Hepatocyte (in vitro differentiated cells): Measurements from ENCODE around the gene ST3GAL2. TPM values are rescaled to one million over a fixed set of nuclear protein-coding genes. Genes with fewer than 3 reads are reported as not detected.

Experiments
- DNase-seq: peaks from one replicate; pipeline ENCODE4 v3.0.0-alpha.2; 2016; ENCODE audit warnings: low spot score
- H2AFZ ChIP-seq: fragments of 200-600 bp; sonication (generic); 2 replicates; pipeline ENCODE4 v1.6.0; 2016; ENCODE audit warnings: antibody characterized with exemption, mild to moderate bottlenecking
- H3K27ac ChIP-seq: fragments of 200-600 bp; sonication (generic); 2 replicates; pipeline ENCODE4 v1.5.1; 2016; ENCODE audit warnings: mild to moderate bottlenecking
- H3K27me3 ChIP-seq: fragments of 200-600 bp; sonication (generic); 2 replicates; pipeline ENCODE4 v1.6.1; 2016
- H3K36me3 ChIP-seq: fragments of 200-600 bp; sonication (generic); replicated peaks from 2 replicates; pipeline ENCODE4 v1.5.1; 2016; ENCODE audit warnings: low read depth; ENCODE audit not compliant: insufficient read depth
- H3K4me1 ChIP-seq: fragments of 200-600 bp; sonication (generic); 2 replicates; pipeline ENCODE4 v1.5.1; 2016; ENCODE audit warnings: mild to moderate bottlenecking, moderate library complexity; ENCODE audit not compliant: insufficient read depth
- H3K4me2 ChIP-seq: fragments of 200-600 bp; sonication (generic); 2 replicates; pipeline ENCODE4 v1.6.0; 2016
- H3K4me3 ChIP-seq: fragments of 200-600 bp; sonication (generic); 2 replicates; pipeline ENCODE4 v1.5.1; 2016; ENCODE audit warnings: mild to moderate bottlenecking
- H3K79me2 ChIP-seq: fragments of 200-600 bp; sonication (generic); 2 replicates; pipeline ENCODE4 v1.6.0; 2017; ENCODE audit warnings: mild to moderate bottlenecking
- H3K9me2 ChIP-seq: fragments of 200-600 bp; sonication (generic); replicated peaks from 2 replicates; pipeline ENCODE4 v1.6.0; 2017; ENCODE audit warnings: mild to moderate bottlenecking; ENCODE audit not compliant: insufficient read depth
- H3K9me3 ChIP-seq: fragments of 200-600 bp; sonication (generic); 2 replicates; pipeline ENCODE4 v1.5.1; 2016; ENCODE audit warnings: low read depth, mild to moderate bottlenecking
- H4K20me1 ChIP-seq: fragments of 200-600 bp; sonication (generic); 2 replicates; pipeline ENCODE4 v1.6.0; 2016; ENCODE audit warnings: mild to moderate bottlenecking; ENCODE audit not compliant: insufficient read depth, poor library complexity, severe bottlenecking
- EZH2 ChIP-seq: fragments of 200-600 bp; sonication (generic); IDR thresholded peaks from 2 replicates; pipeline ENCODE4 v1.6.1; 2016; ENCODE audit warnings: antibody characterized with exemption, mild to moderate bottlenecking, borderline replicate concordance
- EZH2phosphoT487 ChIP-seq: fragments of 200-600 bp; sonication (generic); IDR thresholded peaks from one replicate; pipeline ENCODE4 v1.6.1; 2018; ENCODE audit warnings: antibody characterized with exemption, mild to moderate bottlenecking, low read depth, moderate library complexity; ENCODE audit not compliant: unreplicated experiment, severe bottlenecking
- WGBS: methylation state at CpG from one replicate; pipeline ENCODE4 v1.1.6; 2016; ENCODE audit warnings: low lambda C conversion rate; ENCODE audit errors: missing lambda C conversion rate; 5-methylcytosine and 5-hydroxymethylcytosine counted together
- polyA plus RNA-seq: library from polyadenylated mRNA; unstranded; fragments of >200 nt; fragmentation: Nextera tagmentation; extraction: Ambion mirVana; gene quantifications from 2 replicates; pipeline ENCODE4 v1.2.1, GENCODE V29; 2016
- total RNA-seq: library from RNA; depleted of rRNA; stranded (reverse); fragments of >200 nt; gene quantifications from 2 replicates; pipeline ENCODE4 v1.2.3, GENCODE V29; 2014
- TF ChIP-seq, protein P1 (sequence below): fragments of 200-600 bp; sonication (generic); IDR thresholded peaks from 2 replicates; pipeline ENCODE4 v1.5.1; 2016; ENCODE audit warnings: antibody characterized with exemption, mild to moderate bottlenecking; ENCODE audit not compliant: poor library complexity

ST3GAL2 gene
- total and polyA plus RNA-seq, 2 experiments from 2014 or later, result 25.6 to 29.2 TPM

DNA sequence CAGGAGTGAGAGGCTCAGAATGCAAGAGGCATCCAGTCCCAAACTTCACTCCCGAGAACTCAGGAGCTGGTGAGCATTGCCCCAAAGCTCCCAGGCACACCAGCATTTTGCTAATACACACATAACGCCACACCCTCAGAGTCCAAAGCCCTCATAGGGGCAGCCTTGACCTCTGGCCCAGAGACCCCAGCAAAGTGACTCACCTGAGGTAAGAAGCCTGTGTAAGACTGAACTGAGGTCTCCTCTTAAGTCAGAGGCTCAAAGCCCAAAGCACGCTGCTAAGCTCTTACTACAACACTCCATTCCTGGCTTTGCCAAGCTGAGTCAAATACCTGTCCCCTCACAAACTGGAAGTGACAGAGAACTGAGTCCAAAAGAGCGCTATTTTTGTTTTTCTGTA, 16.4 kb downstream of the ST3GAL2 start:
- TF ChIP-seq, protein P1, sequence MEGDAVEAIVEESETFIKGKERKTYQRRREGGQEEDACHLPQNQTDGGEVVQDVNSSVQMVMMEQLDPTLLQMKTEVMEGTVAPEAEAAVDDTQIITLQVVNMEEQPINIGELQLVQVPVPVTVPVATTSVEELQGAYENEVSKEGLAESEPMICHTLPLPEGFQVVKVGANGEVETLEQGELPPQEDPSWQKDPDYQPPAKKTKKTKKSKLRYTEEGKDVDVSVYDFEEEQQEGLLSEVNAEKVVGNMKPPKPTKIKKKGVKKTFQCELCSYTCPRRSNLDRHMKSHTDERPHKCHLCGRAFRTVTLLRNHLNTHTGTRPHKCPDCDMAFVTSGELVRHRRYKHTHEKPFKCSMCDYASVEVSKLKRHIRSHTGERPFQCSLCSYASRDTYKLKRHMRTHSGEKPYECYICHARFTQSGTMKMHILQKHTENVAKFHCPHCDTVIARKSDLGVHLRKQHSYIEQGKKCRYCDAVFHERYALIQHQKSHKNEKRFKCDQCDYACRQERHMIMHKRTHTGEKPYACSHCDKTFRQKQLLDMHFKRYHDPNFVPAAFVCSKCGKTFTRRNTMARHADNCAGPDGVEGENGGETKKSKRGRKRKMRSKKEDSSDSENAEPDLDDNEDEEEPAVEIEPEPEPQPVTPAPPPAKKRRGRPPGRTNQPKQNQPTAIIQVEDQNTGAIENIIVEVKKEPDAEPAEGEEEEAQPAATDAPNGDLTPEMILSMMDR, result no peak
- TF ChIP-seq EZH2 (no peak), EZH2phosphoT487 (no peak)
- H3K27me3 ChIP-seq, result no peaks in the 10 kb centered on the region
- peak overlapping the region; percentile 72 for H3K27ac ChIP-seq
- H3K36me3 ChIP-seq, result no peaks in the 10 kb centered on the region
- H3K4me2 ChIP-seq, result peak overlapping the region; percentile 41
- H3K9me2 ChIP-seq, result no peaks in the 10 kb centered on the region
- no peak overlapping the region for H3K4me3 ChIP-seq
- peaks cover 65% of the 10 kb centered on the region for H3K4me1 ChIP-seq
- no peaks in the 10 kb centered on the region for H3K9me3 ChIP-seq
- no peak for DNase-seq
- H2AFZ ChIP-seq, result no peak overlapping the region
- WGBS, result 76% methylated on average over 4 of the region's 4 CpGs
- H4K20me1 ChIP-seq, result peaks cover 14% of the 10 kb centered on the region
- peaks cover 97% of the 10 kb centered on the region for H3K79me2 ChIP-seq

DNA sequence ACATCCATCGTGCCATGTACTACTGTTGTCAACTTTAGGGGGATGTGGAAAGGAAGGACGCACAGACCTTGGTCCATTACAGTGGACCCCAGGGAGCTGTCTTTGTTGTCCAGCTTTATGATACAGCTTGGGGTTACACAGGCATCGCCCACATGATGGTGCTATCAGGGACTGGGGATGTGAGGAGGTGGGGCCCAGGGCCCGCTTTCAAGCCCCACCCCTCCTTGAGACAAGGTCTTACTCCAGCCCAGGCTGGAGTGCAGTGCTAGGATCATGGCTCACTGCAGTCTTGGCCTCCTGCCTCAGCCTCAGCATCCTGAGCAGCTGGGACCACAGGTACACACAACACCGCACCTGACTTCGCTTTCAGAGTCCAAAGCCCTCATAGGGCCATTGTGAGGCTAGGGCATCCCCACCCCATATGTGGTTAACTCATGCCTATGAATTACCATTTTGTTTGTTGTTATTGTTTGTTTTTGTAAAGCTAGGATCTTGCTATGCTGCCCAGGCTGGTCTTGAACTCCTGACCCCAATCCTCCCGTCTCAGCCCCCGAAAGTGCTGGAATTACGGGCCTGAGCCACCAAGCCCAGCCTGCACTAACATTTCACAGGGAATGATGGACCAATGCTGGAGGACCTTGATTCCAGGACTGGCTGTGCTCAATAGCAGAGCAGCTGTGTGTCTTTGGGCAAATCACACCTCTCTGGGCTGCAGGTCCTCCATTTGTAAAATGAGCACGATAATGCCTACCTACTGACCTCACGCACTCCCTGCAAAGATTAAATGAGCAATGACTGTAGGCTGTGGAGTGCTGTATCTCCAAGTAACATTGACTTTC, 17.2 kb downstream of the ST3GAL2 start:
- no peaks in the 10 kb centered on the region for H3K9me2 ChIP-seq
- H2AFZ ChIP-seq, result no peak overlapping the region
- H3K4me1 ChIP-seq, result peaks cover 66% of the 10 kb centered on the region
- no peak for TF ChIP-seq EZH2
- no peak for TF ChIP-seq EZH2phosphoT487
- 90% methylated on average over 11 of the region's 11 CpGs for WGBS
- H3K27ac ChIP-seq, result peak overlapping the region; percentile 72
- H3K4me2 ChIP-seq, result peak overlapping the region; percentile 41
- no peak for DNase-seq
- H3K79me2 ChIP-seq, result peaks cover 100% of the 10 kb centered on the region
- H3K27me3 ChIP-seq, result no peaks in the 10 kb centered on the region
- peaks cover 14% of the 10 kb centered on the region for H4K20me1 ChIP-seq
- H3K4me3 ChIP-seq, result no peak overlapping the region
- no peaks in the 10 kb centered on the region for H3K9me3 ChIP-seq
- H3K36me3 ChIP-seq, result no peaks in the 10 kb centered on the region

DNA sequence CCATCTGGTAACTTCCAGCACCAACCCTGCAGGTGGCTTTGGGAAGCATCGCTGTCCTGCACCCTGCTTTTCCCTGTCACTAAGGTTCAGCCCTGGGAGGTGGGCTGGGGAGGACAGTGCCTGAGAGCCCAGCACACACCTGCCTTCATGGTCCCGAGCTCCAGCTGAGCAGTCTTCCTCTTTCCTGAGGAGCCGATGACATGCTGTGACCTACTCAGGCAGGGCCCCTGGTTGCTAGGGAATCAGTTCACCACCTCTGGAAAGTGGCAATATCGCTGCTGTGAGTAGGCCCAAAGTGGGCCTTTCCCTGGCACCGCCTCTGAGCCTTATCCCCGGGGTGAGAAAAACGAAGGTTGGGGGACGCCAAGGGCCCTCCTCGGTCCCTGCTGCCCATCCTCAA, 17.9 kb downstream of the ST3GAL2 start:
- no peaks in the 10 kb centered on the region for H3K27me3 ChIP-seq
- H3K4me3 ChIP-seq, result no peak overlapping the region
- H3K79me2 ChIP-seq, result peaks cover 98% of the 10 kb centered on the region
- TF ChIP-seq EZH2phosphoT487 (no peak), EZH2 (no peak)
- TF ChIP-seq, protein P1, result no peak
- no peaks in the 10 kb centered on the region for H3K9me3 ChIP-seq
- H3K9me2 ChIP-seq, result no peaks in the 10 kb centered on the region
- no peak overlapping the region for H3K4me2 ChIP-seq
- no peak overlapping the region for H2AFZ ChIP-seq
- WGBS, result 93% methylated on average over 9 of the region's 9 CpGs
- no peak for DNase-seq
- H3K36me3 ChIP-seq, result no peaks in the 10 kb centered on the region
- peaks cover 65% of the 10 kb centered on the region for H3K4me1 ChIP-seq
- H3K27ac ChIP-seq, result no peak overlapping the region
- H4K20me1 ChIP-seq, result peaks cover 14% of the 10 kb centered on the region
